Measurements from ENCODE around the gene CNOT8. TPM values are rescaled to one million over a fixed set of nuclear protein-coding genes. Genes with fewer than 3 reads are reported as not detected.

CNOT8 gene
- total and polyA plus RNA-seq, 2 of the 4 experiments (the other 2 are of a cell fraction): 41.4 to 49.1 TPM

DNA sequence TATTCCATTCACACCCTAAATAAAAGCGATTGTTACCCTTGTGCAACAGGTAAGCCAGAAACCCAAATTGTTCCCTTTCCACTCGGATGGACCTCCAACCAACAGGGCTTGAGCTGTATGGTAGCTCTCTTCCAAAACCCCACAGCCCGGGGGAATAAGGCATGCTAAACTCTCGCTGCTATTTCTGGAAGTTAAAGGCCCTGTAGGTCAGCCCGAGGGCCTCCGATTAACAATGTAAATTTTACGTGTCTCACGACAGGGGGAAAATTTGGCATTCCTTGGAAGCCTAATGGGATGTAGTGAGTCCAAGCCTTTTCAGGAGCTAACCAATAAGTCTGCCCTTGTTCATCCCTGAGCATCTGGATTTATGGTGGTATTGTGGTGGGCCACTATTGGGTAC, 26.0 kb downstream of the CNOT8 start:
- H2BK120ac ChIP-seq (ENCODE audit: low read depth, low read length): no peak overlapping the region
- ChIA-PET POLR2A (ENCODE audit: unreplicated experiment) (no interaction called here), CTCF (no interaction called here)
- no peak overlapping the region for H3K4me3 ChIP-seq (ENCODE audit: insufficient read depth, low read depth, low read length)
- no TSS peak for BruUV-seq (replicated peaks)
- no peak overlapping the region for H3K14ac ChIP-seq (replicated peaks; ENCODE audit: low read depth, low read length)
- no peak overlapping the region for H2AK9ac ChIP-seq (replicated peaks; ENCODE audit: low read depth, low read length, poor library complexity)
- H2BK15ac ChIP-seq (ENCODE audit: low read depth, low read length): no peak overlapping the region
- dilution Hi-C loops (cut with HindIII; ENCODE audit: low sequenced_read_pairs, unreplicated experiment) (no loop called here), in situ Hi-C loops (cut with MboI; ENCODE audit: low sequenced_read_pairs) (no loop called here), intact Hi-C loops (cut with micrococcal nuclease) (no loop called here)
- no peak overlapping the region for H2AFZ ChIP-seq (replicated peaks; ENCODE audit: low read length, poor library complexity)
- no peaks in the 10 kb centered on the region for H3K79me1 ChIP-seq (ENCODE audit: low read depth in 1 of 2, low read length in 2 of 2)
- no peak overlapping the region for H3K27ac ChIP-seq (ENCODE audit: insufficient read depth, low read length)
- 93% methylated on average over 5 of the region's 8 CpGs; no CpG with 5 or more reads in 1 of the 2 experiments for WGBS, 2 experiments (ENCODE audit: extremely low coverage in 2 of 2, insufficient read length in 1 of 2)
- H4K8ac ChIP-seq (ENCODE audit: low read depth in 2 of 2, low read length in 2 of 2): no peak overlapping the region
- ATAC-seq (ENCODE audit: low read depth): no peak
- H3K9ac ChIP-seq (ENCODE audit: low read depth, low read length): no peak overlapping the region
- no peak overlapping the region for H3K4me2 ChIP-seq (ENCODE audit: low read depth, low read length)
- no peak overlapping the region for H2BK20ac ChIP-seq (ENCODE audit: low read depth, low read length)
- no peak overlapping the region for H3K56ac ChIP-seq (ENCODE audit: extremely low read depth, insufficient read depth, low read length)
- no peak overlapping the region for H3K18ac ChIP-seq (ENCODE audit: low read depth, low read length)
- H3K27me3 ChIP-seq (ENCODE audit: control insufficient read depth, insufficient read depth, low read length): no peaks in the 10 kb centered on the region
- no peak overlapping the region for H3K23ac ChIP-seq (ENCODE audit: low read depth, low read length)
- H3K36me3 ChIP-seq (ENCODE audit: control insufficient read depth, insufficient read depth, low read length): peaks cover 16% of the 10 kb centered on the region
- no peak overlapping the region for H4K91ac ChIP-seq (ENCODE audit: insufficient read depth, low read depth, low read length)
- TF ChIP-seq MAZ (IDR thresholded peaks at IDR 0.05; ENCODE audit: borderline replicate concordance, low read depth, low read length) (no peak), BHLHE40 (IDR thresholded peaks at IDR 0.05; ENCODE audit: low read depth, low read length) (no peak), MXI1 (IDR thresholded peaks at IDR 0.05; ENCODE audit: borderline replicate concordance, low read depth, low read length) (no peak), CHD1 (IDR thresholded peaks at IDR 0.05; ENCODE audit: low read depth, low read length) (no peak), MAFK (IDR thresholded peaks at IDR 0.05; ENCODE audit: low read depth, low read length) (no peak), ELK1 (IDR thresholded peaks at IDR 0.05; ENCODE audit: borderline replicate concordance, low read depth, low read length) (no peak), FOS (IDR thresholded peaks at IDR 0.05; ENCODE audit: low read depth, low read length) (no peak), RFX5 (IDR thresholded peaks at IDR 0.05; ENCODE audit: low read depth, low read length) (no peak), CEBPB (IDR thresholded peaks at IDR 0.05; ENCODE audit: low read depth, low read length) (no peak), RCOR1 (IDR thresholded peaks at IDR 0.05; ENCODE audit: insufficient replicate concordance, low read length) (no peak), POLR2A (IDR thresholded peaks at IDR 0.05; ENCODE audit: low read depth, low read length) (no peak)
- TF ChIP-seq, protein P1, sequence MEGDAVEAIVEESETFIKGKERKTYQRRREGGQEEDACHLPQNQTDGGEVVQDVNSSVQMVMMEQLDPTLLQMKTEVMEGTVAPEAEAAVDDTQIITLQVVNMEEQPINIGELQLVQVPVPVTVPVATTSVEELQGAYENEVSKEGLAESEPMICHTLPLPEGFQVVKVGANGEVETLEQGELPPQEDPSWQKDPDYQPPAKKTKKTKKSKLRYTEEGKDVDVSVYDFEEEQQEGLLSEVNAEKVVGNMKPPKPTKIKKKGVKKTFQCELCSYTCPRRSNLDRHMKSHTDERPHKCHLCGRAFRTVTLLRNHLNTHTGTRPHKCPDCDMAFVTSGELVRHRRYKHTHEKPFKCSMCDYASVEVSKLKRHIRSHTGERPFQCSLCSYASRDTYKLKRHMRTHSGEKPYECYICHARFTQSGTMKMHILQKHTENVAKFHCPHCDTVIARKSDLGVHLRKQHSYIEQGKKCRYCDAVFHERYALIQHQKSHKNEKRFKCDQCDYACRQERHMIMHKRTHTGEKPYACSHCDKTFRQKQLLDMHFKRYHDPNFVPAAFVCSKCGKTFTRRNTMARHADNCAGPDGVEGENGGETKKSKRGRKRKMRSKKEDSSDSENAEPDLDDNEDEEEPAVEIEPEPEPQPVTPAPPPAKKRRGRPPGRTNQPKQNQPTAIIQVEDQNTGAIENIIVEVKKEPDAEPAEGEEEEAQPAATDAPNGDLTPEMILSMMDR (conservative IDR thresholded peaks at IDR 0.05; ENCODE audit: low read depth, low read length): no peak
- H3K9me1 ChIP-seq (ENCODE audit: insufficient read depth, low read length): no peaks in the 10 kb centered on the region
- H2BK5ac ChIP-seq (ENCODE audit: low read depth, low read length, poor library complexity, severe bottlenecking): no peak overlapping the region
- H2AK5ac ChIP-seq (ENCODE audit: low read depth, low read length): no peak overlapping the region
- H3K9me3 ChIP-seq (ENCODE audit: control insufficient read depth, insufficient read depth, low read length): peaks cover 10% of the 10 kb centered on the region
- H3K4me1 ChIP-seq (ENCODE audit: control insufficient read depth, insufficient read depth, low read length): no peaks in the 10 kb centered on the region
- no peak for DNase-seq
- no peak overlapping the region for H4K5ac ChIP-seq (ENCODE audit: low read depth, low read length)
- H4K20me1 ChIP-seq (ENCODE audit: insufficient read depth, low read length): no peaks in the 10 kb centered on the region
- H3K4ac ChIP-seq (ENCODE audit: low read depth, low read length): no peak overlapping the region

Measured in IMR-90 (cell line).